Ishikawa (cell line): ENCODE measurements around the gene PANX2.

Source experiments
- CEBPB ChIP-seq: IDR thresholded peaks from 2 replicates; pipeline ENCODE4 v1.6.1; 2012
- EP300 ChIP-seq: IDR thresholded peaks from 2 replicates; pipeline ENCODE4 v1.6.1; 2012; ENCODE audit warnings: borderline replicate concordance

- TF ChIP-seq EP300 (no peak), CEBPB (no peak)
These were observed 2.9 kb downstream of the PANX2 start for GRCh38 chr22:50173311-50173982.
